HG02571 (cell line): ENCODE data around the gene RIPPLY3.
"Not testable (repeated sequence)": the region's sequence is repeated elsewhere in the genome, so short reads cannot be mapped to it uniquely, and the experiment has no call there.

ENCODE experiments used
- ATAC-seq: cut with Tn5 transposase; IDR thresholded peaks from one replicate; pipeline ENCODE4 v1.9.1; 2021; ENCODE audit warnings: mild to moderate bottlenecking, moderate library complexity; ENCODE audit not compliant: unreplicated experiment

Gene RIPPLY3

DNA sequence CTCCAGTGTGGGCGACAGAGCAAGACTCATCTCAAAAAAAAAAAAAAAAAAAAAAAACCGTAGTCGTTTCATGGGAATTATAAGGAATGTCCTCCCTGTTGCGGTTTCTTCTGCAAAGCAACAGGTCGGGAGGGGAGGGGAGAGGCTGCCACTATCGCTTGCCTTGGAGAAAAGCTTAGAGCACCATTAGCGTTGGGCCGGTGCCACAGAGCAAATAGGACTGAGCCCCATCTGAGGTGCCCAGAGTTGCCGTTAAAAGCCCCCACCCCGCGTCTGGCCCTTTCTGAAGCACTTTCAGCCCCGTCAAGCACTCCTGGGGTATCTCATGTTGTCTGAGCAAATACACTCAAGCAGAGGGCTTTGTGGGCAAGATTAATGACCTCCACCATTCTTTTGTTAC lies 2.2 kb downstream of the RIPPLY3 start:
- no peak for ATAC-seq

DNA sequence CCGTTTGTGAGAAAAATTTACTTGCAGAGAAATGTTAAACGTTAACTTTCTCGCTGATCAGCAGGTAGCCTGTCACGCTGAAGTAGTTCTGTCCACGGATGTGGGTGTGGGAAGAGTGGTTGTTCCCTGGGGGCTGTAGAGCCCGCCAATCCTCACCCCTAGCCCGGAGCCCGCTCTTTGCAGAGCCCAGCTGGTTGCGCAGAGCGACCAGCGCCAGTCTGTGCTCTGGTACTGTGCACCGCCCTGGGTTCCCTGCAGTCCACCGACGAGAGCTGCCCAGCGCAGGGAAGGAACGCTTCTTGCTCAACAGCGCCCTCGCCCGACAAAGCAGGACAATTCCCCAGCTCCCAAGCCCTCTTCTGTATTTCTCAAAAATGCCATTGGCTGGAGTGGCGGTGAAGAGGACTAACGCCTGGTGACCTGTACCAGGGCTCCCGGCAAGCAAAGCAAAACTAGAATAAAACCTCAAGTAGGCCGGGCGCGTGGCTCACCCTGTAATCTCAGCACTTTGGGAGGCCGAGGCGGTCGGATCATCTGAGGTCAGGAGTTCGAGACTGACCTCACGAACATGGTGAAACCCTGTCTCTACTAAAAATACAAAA lies 3.3 kb downstream of the RIPPLY3 start:
- peak; percentile 87 for ATAC-seq

DNA sequence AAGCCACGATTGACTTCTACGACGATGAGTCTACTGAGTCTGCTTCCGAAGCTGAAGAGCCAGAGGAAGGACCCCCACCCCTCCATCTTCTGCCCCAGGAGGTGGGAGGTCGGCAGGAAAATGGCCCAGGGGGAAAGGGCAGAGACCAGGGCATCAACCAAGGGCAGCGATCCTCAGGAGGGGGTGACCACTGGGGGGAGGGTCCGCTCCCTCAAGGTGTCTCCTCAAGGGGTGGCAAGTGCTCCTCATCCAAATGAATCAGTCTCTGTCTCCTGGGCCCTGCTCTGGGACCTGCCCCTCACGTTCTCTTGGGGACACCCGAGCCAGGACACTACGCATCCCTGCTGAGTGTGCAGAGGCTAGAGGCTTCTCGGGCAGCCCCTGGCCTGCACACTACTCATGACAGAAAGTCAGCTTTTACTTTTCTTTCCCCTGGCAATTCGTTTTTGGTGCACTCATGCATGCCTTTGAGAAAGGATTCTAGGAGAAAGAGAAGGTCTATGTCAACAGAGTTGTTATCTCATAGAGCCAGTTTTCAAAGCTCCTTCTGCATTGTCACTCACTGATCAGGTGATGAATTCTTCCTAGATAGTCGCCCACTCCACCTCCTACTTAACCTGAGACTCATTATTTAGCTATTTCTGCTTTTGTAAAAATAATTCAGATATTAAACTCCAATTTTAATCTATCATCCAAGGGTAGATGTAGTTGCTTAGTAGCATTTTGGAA lies 11.6 kb downstream of the RIPPLY3 start:
- ATAC-seq, result no peak

DNA sequence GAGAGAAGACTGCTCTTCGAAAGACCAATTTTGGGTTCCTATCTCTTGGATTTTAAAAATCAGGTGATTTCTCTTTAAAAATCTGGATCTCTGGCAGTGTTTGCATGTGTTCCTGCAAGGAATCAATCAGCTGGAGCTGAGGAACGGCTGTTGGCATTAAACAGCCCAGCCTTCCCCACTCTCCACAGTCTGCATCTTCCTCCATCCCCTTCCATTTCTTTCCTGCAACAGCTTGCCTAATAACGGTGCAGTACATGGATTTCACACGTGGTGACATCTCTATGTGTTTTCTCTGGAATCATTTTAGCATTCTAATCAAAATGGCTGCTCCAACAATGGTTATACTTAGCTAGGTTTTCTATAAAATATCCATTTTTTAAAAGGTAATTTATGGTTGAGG lies 20.0 kb downstream of the RIPPLY3 start:
- no peak for ATAC-seq

DNA sequence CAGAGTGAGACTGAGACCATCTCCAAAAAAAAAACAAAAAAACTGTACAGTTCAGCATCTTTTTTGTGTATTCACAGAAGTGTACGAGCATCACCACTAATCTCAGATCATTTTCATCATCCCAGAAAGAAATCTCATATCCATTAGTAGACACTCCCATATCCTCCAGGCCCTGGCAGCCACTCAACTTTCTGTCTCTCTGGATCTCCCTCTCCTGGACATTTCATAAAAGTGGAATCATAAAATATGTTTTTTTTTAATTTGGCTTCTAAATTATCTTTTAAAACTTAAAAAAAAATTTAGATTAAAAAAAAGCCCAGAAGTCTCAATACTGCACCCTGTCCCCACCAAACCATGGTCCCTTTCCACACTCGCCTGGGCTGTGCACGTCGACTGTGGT lies 22.1 kb downstream of the RIPPLY3 start:
- ATAC-seq, result no peak

DNA sequence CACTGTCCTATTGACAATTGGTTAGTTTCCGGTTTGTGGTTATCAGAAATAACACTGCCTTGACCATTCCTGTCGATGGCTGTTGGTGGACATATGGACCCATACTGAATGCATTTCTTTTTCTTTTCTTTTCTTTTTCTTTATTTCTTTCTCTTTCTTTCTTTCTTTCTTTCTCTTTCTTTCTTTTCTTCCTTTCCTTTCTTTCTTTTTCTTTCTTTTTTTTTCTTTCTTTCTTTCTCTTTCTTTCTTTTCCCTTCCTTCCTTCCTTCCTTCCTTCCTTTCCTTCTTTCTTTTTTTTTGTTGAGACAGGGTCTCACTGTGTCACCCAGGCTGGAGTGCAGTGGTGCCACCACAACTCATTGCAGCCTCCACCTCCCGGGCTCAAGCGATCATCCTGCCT lies 24.4 kb downstream of the RIPPLY3 start:
- no peak for ATAC-seq

DNA sequence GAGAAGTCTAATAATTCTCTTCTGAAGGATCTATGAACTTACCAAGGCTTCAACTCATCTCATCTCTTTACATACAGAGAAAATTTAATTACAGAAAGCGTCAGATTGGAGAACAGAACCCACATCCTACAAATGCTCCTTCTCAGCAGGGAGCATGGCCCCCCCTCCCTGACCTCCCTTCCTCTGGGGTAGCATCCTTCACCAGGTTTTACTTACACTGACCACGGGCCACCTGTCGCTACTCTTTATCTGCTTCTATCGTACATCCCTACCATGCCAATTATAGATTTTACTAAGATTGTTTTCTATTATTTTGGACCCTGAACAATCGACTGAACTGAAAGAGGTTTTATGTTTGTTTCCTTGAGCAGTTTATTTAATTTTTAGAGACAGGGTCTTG lies 25.8 kb downstream of the RIPPLY3 start:
- no peak for ATAC-seq

DNA sequence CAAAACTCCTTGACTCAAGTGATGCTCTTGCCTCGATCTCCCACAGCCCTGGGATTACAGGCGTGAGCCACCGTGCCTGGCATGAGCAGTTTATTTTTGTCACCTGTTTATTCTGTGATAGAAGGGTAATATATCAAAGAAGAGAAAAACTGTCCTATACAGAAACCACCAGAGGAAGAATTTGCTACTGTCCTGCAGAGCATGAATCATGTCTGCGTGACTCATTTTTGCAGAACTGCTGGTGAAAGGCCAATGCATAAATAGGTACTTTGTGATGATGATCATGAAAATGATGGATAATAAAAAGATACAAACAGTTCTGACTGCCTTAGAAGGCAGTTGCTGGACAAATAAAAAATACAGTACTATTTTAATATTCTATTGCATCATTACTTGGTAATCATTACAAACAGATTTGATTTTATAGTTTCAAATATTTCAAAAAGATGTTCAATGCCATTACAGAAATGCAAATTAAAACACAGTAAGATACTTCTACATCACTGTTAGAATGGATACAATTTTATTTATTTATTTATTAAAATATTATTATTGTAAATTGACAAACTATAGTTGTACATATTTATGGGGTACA lies 26.5 kb downstream of the RIPPLY3 start:
- ATAC-seq, result no peak

DNA sequence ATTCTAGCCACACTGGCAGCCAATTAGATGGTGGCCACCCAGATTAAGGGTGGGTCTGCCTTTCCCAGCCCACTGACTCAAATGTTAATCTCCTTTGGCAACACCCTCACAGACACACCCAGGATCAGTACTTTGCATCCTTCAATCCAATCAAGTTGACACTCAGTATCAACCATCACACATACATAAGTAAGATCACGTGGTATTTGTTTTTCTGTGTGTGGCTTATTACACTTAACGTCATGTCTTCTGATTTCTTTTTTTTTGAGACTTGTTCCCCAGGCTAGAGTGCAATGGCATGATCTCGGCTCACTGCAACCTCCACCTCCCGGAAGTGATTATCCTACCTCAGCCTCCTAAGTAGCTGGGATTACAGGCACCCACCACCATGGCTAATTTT lies 27.9 kb downstream of the RIPPLY3 start:
- ATAC-seq, result not testable (repeated sequence)

DNA sequence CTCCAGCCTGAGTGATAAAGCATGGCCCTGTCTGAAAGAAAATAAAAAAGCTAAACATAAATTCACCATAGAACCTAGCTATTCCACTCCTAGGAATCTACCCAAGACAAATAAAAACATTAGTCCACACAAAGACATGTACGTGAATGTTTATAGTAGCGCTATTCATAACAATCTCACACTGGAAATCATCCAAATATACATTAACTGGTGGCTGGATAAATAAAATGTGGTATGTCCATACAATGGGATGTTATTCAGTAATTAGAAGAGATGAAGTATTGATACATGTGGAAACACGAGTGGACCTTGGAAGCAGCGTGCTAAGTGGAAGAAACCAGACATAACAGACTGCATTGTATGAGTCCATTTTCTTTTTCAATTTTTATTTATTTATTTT lies 29.7 kb downstream of the RIPPLY3 start:
- no peak for ATAC-seq

DNA sequence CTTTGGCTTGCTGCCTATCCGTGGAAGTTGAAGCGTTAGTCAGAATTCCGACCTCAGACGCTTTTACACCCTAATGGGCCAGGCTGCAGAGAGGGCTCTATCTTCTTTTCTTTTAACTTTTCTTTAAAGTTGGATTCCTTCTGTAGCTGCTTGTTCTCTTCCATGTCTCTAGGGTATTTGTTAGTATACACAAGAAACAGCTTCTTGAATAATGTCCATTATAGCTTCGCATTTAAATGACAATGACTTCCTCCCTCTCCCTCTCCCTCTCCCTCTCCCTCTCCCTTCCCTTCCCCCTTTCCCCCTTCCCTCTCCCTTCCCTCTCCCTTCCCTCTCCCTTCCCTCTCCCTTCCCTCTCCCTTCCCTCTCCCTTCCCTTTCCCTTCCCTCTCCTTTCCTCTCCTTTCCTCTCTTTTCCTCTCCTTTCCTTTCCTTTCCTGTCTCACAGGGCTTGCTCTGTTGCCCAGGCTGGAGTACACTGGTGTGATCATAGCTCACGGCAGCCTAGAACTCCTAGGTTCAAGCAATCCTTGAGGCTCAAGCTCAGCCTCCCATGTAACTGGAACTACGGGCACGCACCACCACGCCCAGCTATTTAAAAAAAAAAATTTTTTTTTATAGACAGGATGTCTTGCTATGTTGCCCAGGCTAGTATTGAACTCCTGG lies 33.0 kb downstream of the RIPPLY3 start:
- ATAC-seq, result no peak

DNA sequence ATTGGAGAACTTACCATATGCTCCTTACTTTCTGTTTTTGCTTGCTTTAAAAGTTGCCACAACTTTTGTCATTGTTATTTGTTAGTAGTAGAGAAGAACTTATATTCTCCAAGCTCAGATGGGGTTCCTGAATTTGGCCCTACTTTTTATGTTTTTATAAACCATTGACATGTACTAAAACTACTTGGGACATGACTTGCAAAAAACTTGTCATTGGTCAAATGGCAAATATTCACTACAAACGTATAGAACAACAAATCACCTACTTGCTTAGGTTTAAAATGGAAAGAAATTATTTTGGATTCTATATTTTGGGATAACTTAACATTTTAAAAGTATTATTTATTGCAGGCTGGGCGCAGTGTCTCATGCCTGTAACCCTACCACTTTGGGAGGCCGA lies 33.7 kb downstream of the RIPPLY3 start:
- no peak for ATAC-seq

DNA sequence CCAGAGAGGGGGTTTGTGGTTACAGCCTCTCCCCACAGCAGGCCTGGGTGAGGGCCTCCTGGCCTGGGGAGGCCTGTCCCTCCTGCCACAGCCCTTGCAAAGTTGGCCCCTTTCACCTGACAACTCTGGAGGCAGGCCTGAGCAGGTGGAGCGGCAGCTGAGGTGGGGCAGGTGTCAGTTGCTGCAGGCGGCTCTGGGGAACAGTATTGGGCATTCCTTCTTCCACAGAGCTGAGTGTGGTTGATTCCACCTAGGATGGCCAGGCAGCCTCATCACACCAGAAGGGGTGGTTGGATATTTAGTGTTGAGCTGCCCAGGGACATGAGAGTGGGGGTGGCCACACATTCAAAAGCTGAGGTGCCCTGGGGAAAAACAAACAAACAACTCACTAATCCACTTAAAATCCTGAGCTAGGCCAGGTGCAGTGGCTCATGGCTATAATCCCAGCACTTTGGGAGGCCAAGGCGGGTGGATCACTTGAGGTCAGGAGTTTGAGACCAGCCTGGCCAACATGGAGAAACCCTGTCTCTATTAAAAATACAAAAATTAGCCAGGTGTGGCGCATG lies 35.3 kb downstream of the RIPPLY3 start:
- ATAC-seq, result no peak

DNA sequence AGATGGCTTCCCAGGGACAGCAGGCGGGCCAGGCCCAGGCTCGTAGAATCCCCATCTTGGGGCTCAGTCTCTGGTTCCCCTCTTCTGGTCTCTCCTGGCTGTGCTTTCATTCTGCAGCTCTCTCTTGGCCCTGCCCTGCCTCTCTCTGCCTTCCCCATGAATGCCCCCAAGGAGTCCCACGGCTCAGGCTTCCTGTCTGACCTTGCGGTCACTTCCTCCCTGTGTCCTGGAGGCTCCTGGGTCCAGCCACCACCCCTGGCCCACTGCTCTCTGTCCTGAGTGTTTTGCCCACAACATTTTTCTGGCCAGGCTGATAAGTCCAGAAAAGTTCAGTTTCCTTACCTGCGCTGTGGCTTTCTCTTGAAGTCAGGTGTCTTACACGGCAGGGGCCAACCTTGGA lies 37.3 kb downstream of the RIPPLY3 start:
- no peak for ATAC-seq

DNA sequence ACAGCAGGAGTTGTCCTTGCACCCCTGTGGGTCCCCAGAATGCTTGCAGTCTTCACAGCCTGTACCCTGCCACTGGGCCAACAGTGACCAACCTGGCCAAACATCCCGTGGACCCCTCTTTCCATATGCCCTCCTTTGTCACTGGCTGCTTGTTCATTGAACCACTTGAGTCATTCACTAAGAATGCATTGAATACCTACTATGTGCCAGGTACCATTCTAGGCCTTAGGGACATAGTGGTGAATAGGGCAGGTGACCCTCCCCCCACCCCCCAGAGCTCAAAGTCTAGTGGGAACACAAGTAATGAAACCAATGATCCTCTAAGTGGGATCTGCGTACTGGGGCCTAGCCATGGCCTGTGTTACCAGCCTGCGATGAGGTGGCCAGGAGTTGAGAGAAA lies 38.1 kb downstream of the RIPPLY3 start:
- ATAC-seq, result no peak

DNA sequence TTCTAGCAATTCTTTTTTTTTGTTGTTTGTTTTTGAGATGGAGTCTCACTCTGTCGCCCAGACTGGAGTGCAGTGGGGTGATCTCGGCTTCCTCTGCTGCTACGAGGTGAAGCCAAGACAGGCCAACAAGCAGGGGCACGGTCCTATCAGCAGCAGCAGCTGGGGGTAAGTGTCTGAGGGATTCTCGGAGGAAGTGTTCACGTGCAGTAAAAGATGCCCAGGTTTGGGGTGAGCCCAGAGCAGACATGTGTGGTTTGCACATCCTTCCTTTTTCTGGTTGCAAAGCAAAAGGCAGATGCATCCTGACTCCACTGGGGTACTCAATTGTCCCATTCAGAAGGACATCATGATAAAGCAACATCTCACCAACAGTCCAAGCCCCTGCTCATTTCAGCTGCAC lies 38.6 kb downstream of the RIPPLY3 start:
- ATAC-seq, result no peak

DNA sequence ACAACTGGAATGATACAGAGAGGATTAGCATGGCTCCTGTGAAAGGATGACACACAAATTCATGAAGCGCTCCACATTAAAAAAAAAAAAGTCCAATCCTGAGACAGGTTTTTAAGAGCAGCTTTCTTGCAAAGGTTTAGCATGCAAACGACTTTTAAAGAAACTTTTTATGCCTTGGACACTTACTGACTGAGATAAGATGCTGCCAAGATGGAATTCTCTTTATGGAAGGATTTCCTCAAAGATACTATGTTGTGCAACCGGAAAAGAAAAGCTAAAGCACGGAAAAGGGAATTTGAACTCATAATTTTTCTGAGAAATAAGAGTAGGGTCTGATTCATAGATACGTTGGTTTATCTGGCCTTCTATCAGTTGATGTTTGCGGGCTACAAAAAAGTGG lies 39.1 kb downstream of the RIPPLY3 start:
- ATAC-seq, result no peak

DNA sequence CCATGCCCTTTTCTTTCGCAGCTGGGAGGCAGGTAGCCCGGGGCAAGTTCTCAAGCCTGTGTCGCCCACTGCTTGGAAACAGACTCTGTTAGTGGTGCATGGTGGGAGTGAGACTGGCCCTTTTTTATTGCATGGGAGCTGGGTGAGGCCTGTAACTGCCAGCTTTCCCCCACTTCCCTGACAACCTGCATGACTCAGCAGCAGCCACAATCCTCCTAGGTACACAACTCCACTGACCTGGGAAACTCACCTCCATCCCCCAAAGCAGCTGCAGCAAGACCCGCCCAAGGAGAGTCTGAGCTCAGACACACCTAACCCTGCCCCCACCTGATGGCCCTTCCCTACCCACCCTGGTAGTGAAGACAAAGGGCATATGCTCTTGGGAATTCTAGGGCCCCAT lies 40.6 kb downstream of the RIPPLY3 start:
- ATAC-seq, result no peak

DNA sequence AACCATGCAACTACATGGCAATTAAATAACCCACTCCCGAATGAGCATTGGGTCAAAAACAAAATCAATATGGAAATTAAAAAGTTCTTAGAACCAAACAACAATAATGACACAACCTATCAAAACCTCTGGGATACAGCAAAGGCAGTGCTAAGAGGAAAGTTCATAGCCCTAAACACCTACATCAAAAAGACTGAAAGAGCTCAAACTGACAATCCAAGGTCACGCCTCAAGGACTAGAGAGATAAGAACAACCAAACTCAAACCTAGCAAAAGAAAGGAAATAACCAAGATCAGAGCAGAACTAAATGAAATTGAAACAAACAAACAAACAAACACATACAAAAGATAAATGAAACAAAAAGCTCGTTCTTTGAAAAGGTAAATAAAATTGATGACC lies 43.2 kb downstream of the RIPPLY3 start:
- not testable (repeated sequence) for ATAC-seq

DNA sequence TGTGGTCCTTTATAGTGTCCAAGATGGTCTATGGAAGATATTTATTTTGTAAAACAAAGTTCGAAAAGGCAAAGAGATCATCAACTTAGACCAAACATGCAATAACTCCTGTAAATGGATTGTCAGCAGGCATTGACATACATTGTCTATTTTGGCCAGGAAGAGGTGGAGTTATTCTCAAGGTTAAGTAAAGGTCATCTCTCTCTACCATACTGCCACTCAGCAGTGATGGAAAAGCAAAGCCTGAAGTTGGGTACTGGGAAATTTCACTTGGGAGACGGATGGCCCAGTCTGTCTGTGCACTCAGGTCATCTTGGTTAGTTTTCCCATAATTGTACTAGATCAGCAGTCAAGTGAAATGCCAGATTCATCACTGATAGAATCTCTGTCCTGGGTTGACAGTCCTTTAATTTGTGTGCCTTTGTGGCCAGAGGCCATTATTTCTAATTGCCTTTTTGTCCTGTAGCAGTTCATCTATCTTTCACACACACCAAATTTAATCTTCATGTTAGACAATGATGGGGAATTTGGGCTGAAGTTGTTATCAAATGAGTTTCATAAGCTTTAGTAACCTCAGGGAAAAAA lies 48.9 kb downstream of the RIPPLY3 start:
- ATAC-seq, result no peak

DNA sequence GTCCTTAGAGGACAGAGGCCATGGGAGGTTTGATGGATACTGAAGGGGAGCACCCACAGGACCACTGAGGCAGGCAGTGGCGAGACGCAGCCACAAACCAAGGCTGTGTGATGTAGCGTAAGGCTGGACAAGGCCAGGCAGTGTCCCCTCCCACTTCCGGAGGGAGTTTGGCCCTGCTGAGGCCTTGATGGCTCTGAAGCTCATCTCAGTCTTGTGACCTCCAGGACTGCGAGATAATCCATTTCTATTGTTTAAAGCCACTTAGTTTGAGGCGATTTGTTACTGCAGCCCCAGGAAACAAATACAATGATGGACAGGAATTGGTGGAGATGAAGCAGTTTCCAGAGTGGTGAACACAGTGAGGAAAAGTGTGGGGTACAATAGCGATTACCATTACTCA lies 51.1 kb downstream of the RIPPLY3 start:
- no peak for ATAC-seq
